Mucosa of descending colon (tissue), 3 donors: ENCODE data around the gene NAPSA. TPM values are rescaled to one million over a fixed set of nuclear protein-coding genes. Genes with fewer than 3 reads are reported as not detected.
"Not testable (repeated sequence)": the region's sequence is repeated elsewhere in the genome, so short reads cannot be mapped to it uniquely, and the experiment has no call there.

Experiments used
- ATAC-seq: fragments of 200-7000 bp; cut with Tn5 transposase; one replicate; pipeline ENCODE4 v1.9.1; 2020; ENCODE audit warnings: mild to moderate bottlenecking, moderate library complexity
- DNase-seq, 3 donors: peaks; one replicate each; pipeline ENCODE4 v3.0.0-alpha.2; 2020
- H3K36me3 ChIP-seq: fragments of 200-600 bp; one replicate; pipeline ENCODE4 v1.8.0; 2021; ENCODE audit warnings: low read depth, mild to moderate bottlenecking
- H3K4me1 ChIP-seq: fragments of 200-600 bp; one replicate; pipeline ENCODE4 v1.8.0; 2021; ENCODE audit warnings: low read depth, mild to moderate bottlenecking
- H3K4me3 ChIP-seq: fragments of 200-600 bp; one replicate; pipeline ENCODE4 v1.8.0; 2021; ENCODE audit warnings: mild to moderate bottlenecking
- H3K9me3 ChIP-seq: fragments of 200-600 bp; one replicate; pipeline ENCODE4 v1.8.0; 2021; ENCODE audit warnings: mild to moderate bottlenecking
- intact Hi-C, 2 donors: fragments of 100-400 bp; cut with DNase I in 1 of 2; cut with micrococcal nuclease in 1 of 2; formaldehyde crosslinking; loops; one replicate each; pipeline versions ENCODE4 v1.11.0 to v1.11.1; 2022; cut with DNase I, micrococcal nuclease
- total RNA-seq, 3 donors: library from RNA; stranded (reverse); fragmentation: NEBNext Ultra II Directional in 2 of 3; extraction: Animal tissue kit (Norgen Biotek cat#: 25700) in 2 of 3; gene quantifications; one replicate each; pipeline versions ENCODE4 v1.2.1 to v1.2.4, GENCODE V29; 2021 to 2023
- TF ChIP-seq, protein P1 (sequence below): fragments of 200-600 bp; IDR thresholded peaks from one replicate; pipeline ENCODE4 v1.8.0; 2022; ENCODE audit warnings: antibody characterized with exemption, mild to moderate bottlenecking
- donor health status: DM: no; HTN: no; CAD: no; lungs with moderate emphysema.
- donor health status: DM: no; HTN: no; CAD: no.
- donor health status: DM: no; HTN: yes; CAD: no.

Gene NAPSA
- total RNA-seq, 3 donors from 2014 or later, result 1.8 to 3.2 (median 2.0) TPM

DNA sequence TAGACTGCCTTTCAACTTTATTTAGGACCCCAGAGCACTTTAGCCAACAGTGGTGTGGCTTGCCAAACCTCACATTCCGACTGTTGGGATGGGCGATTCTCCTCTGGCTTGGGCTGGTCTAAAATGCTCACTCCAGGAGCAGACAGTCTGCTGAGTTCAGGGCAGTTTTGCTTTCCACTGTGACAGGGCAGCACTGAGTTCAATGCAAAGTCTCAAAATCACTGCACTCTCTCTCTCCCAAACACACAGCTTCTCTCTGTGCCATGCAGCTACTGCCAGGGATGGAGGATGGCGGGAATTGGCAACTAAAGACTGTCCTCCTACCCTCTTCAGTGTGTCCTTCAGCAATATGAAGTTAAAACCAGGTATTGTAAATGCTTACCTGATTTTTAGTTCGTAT lies 13.2 kb downstream of the NAPSA start:
- Histone ChIP-seq H3K9me3 (no peaks in the 10 kb centered on the region), H3K36me3 (no peaks in the 10 kb centered on the region), H3K4me1 (no peaks in the 10 kb centered on the region), H3K4me3 (no peak overlapping the region)
- no peak for ATAC-seq
- intact Hi-C loops, result no loop called here
- TF ChIP-seq, protein P1, sequence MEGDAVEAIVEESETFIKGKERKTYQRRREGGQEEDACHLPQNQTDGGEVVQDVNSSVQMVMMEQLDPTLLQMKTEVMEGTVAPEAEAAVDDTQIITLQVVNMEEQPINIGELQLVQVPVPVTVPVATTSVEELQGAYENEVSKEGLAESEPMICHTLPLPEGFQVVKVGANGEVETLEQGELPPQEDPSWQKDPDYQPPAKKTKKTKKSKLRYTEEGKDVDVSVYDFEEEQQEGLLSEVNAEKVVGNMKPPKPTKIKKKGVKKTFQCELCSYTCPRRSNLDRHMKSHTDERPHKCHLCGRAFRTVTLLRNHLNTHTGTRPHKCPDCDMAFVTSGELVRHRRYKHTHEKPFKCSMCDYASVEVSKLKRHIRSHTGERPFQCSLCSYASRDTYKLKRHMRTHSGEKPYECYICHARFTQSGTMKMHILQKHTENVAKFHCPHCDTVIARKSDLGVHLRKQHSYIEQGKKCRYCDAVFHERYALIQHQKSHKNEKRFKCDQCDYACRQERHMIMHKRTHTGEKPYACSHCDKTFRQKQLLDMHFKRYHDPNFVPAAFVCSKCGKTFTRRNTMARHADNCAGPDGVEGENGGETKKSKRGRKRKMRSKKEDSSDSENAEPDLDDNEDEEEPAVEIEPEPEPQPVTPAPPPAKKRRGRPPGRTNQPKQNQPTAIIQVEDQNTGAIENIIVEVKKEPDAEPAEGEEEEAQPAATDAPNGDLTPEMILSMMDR, result no peak
- no peak for DNase-seq

DNA sequence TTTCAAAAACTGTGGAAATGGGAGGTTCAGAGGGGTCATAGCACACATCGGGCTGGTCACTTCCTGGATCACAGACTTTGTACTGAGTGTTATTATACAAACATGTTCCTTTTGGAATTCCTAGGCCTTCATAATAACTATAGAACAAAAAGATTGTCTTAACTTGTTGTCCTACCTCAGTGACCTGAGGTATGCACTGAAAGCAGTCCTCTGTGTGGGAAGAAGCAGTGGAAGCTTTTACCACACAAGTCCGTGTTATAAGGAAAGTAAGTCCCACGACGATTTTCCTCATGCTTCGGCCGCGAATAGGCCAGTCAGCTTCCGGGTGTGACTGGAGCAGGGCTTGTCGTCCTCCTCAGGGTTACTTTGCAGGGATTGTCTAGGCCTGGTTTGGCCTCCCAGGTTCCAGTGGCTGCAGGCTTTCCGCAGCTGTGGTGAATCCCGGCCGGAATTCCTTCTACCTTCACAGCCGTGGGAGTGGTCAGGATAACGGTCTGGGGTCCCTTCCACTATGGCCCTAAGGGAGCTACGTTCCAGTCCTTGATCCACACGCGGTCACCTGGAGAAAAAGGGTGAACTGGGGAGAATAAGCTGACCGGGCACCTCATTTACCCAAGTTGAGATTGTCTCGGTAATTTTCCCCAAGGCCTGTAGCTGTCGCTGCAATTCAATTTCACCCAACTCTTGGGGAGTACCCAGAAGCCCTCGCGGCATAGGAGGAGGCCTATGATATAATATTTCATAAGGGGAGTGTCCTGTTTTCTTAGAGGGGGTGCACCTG lies 16.0 kb downstream of the NAPSA start:
- Histone ChIP-seq H3K9me3 (peaks cover 5% of the 10 kb centered on the region), H3K4me3 (no peak overlapping the region), H3K4me1 (no peaks in the 10 kb centered on the region), H3K36me3 (no peaks in the 10 kb centered on the region)
- no peak for DNase-seq
- intact Hi-C loops, result no loop called here
- TF ChIP-seq, protein P1, result no peak
- ATAC-seq, result peak; percentile 48

DNA sequence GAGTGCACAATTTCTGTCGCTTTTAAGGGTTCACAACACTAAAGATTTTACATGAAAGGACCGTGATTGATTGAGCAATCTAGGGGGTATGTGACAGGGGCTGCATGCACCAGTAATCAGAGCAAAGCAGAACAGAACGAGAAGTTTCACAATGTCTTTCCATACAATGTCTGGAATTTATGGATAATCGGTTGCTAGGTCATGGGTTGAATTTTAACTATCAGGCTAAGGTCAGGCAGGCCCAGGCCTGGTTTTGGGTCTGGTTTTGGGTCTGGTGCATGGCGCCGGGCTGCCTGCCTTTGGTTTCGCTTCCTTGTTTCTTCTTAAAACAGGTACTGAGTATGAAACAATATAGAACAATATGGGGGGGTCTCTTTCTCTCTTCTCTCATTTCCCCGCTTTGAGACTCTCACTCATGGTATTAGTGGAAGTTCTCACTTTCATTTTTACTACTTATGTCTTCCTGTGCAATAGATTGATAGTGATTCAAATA lies 18.3 kb downstream of the NAPSA start:
- DNase-seq, H3K36me3 ChIP-seq, ATAC-seq, H3K9me3 ChIP-seq, intact Hi-C loops, H3K4me1 ChIP-seq, H3K4me3 ChIP-seq: not testable (repeated sequence)

DNA sequence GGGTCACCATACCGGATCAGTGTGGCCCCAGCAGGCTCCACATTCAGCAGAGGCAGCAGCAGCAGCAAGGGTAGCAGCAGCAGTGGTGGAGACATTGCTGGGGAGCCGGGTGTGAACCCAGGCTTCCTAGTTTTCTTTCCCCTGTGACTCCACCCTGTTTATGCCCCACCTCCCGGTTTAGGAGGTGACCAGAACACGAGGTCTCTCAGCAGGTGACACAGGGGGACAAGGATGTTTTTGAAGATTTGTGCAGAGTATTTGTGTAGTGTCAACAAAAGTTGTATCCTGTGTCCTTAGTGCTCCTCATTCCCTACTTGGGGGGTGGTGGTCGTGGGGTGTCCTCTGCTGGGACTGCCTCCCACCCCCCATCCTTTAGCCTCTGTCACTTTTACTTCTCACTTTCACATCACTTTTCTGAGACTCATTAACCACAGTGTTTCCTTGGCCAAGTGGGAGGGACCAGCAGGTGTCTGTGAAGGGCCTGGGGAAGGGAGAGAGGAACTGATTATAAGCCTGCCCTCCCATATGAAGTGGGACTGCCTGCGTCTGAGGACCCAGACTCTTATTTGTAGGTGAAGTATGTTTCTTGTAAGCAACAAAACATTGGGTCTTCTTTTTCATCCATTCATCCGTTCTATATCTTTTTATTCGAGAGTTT lies 20.6 kb downstream of the NAPSA start:
- TF ChIP-seq, protein P1, result no peak
- ATAC-seq, result peak; percentile 66
- intact Hi-C loops, result no loop called here
- no peaks in the 10 kb centered on the region for H3K36me3 ChIP-seq
- no peaks in the 10 kb centered on the region for H3K4me1 ChIP-seq
- H3K4me3 ChIP-seq, result no peak overlapping the region
- H3K9me3 ChIP-seq, result peaks cover 7% of the 10 kb centered on the region
- DNase-seq, result no peak

DNA sequence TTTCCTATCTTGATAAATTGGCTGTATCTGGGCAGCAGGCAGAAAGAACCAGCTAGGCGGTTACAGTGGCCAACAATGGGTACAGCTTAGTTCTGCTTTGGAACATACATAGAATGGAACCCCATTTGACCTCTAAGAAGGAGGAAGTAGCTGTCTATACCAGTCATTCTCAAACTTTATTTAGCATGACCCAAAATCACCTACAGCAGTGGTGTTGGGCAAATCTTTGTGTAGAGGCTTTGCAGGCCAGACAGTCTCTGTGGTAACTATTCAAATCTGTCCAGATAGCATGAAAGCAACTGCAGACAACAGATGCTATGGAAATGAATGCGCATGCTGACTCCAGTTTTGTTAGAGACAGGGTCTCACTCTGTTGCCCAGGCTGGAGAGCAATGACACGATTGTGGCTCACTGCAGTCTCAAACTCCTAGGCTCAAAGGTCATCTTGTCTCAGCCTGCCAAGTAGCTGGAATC lies 24.3 kb downstream of the NAPSA start:
- ATAC-seq, result peak; percentile 52
- intact Hi-C loops, result no loop called here
- H3K9me3 ChIP-seq, result peaks cover 7% of the 10 kb centered on the region
- H3K4me3 ChIP-seq, result no peak overlapping the region
- H3K36me3 ChIP-seq, result no peaks in the 10 kb centered on the region
- TF ChIP-seq, protein P1, result no peak
- H3K4me1 ChIP-seq, result no peaks in the 10 kb centered on the region
- DNase-seq, result no peak

DNA sequence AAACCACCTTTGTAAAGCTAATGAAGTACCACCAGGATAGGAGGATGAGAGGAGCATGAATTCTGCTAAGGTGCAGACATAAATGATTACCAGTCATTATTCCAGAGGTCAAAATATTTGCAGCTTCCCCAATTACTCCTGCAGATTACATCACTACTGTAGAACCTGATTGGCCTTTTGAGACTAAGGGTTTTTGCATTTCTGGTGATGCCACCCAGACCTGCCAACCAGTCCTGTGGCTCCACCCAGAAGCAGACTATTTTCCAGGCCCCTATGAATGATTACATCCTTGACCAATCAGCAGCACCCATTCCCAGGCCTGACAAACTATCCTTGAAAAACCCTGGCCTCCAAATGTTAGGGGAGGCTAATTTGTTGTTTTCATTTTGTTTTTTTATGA lies 25.1 kb downstream of the NAPSA start:
- H3K4me3 ChIP-seq, result no peak overlapping the region
- H3K9me3 ChIP-seq, result peaks cover 7% of the 10 kb centered on the region
- no peaks in the 10 kb centered on the region for H3K4me1 ChIP-seq
- intact Hi-C loops, result no loop called here
- TF ChIP-seq, protein P1, result no peak
- ATAC-seq (no peak), DNase-seq (no peak)
- no peaks in the 10 kb centered on the region for H3K36me3 ChIP-seq

DNA sequence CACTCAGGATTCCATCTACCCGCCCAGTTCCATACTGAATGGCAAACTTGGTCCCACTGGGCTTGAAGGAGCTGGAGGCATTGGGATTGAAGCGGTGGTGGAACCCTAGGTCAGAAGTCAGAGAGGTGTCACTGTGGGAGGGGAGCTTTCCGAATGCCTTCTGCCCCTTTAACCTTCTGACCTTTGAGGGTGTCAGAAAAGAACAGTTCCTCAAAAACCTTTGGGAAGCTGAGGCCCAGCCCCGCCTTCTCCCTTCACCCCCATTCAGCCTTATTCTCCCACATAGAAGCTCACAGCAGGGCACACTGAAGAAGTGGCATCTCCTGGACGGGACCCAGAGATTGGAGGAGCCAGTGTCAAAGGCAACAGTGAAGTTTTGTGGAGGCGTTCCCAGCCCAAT lies 28.4 kb downstream of the NAPSA start:
- H3K4me3 ChIP-seq, intact Hi-C loops: not testable (repeated sequence)

More for the DNA sequence above, 28.4 kb downstream of the NAPSA start:
- DNase-seq, H3K4me1 ChIP-seq, H3K9me3 ChIP-seq, ATAC-seq, H3K36me3 ChIP-seq: not testable (repeated sequence)
